Lower leg skin (tissue), 4 donors: Measurements from ENCODE around the gene LHFPL4. TPM values are rescaled to one million over a fixed set of nuclear protein-coding genes. Genes with fewer than 3 reads are reported as not detected.

ENCODE experiments used
- DNase-seq, 2 donors: peaks; one replicate each; pipeline ENCODE4 v3.0.0-alpha.2; 2019; ENCODE audit warnings: low spot score in 2 of 2
- H3K4me3 ChIP-seq: fragments of 200-600 bp; sonication (generic); 2 replicates; pipeline ENCODE4 v1.5.1; 2017; ENCODE audit warnings: mild to moderate bottlenecking, low read depth; ENCODE audit not compliant: poor library complexity, severe bottlenecking
- POLR2A ChIP-seq, 2 donors: fragments of 450-650 bp; IDR thresholded peaks; one replicate each; pipeline ENCODE4 v1.6.1; 2016 to 2017; ENCODE audit warnings: antibody characterized with exemption in 2 of 2, mild to moderate bottlenecking in 1 of 2, moderate library complexity in 1 of 2
- WGBS, 2 donors: methylation state at CpG; one replicate each; pipeline ENCODE4 v1.1.5; 2018; 5-methylcytosine and 5-hydroxymethylcytosine counted together
- intact Hi-C: fragments of 100-400 bp; cut with DNase I; formaldehyde crosslinking; loops from one replicate; pipeline ENCODE4 v1.15.0; 2023; ENCODE audit warnings: low total_unique reads
- total RNA-seq, 4 donors: library from RNA; depleted of rRNA; stranded (reverse); fragments of >200 nt; gene quantifications; one replicate each; pipeline ENCODE4 v1.1.0, GENCODE V29; 2016
- TF ChIP-seq, protein P1 (sequence below), 3 donors: fragments of 450-650 bp; IDR thresholded peaks; one replicate each; pipeline ENCODE4 v1.5.1; 2016; ENCODE audit warnings: antibody characterized with exemption in 3 of 3, mild to moderate bottlenecking in 3 of 3, moderate library complexity in 2 of 3

The LHFPL4 gene
- total RNA-seq, 4 donors from 2014 or later: 0.05 to 0.16 TPM; not detected in 2

DNA sequence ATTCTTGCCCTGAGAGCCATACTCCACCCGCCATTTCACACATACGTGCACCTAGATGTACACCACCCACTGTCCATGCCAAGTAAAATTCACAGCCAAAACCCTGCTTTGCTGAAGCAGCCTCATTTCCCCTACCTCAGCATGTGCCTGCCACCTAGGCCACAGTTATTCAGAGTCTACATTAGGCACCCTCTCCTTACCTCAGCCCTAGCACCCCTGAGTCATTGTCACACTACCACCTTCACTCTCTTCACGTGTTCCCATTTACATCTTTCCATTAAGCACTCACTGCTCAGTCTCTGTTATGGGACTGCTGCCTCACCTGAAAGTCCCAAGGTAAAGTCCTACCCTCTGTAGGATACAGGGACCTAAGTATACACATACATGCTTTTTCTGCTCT is 86.2 kb downstream of the LHFPL4 start:
- TF ChIP-seq, protein P1, sequence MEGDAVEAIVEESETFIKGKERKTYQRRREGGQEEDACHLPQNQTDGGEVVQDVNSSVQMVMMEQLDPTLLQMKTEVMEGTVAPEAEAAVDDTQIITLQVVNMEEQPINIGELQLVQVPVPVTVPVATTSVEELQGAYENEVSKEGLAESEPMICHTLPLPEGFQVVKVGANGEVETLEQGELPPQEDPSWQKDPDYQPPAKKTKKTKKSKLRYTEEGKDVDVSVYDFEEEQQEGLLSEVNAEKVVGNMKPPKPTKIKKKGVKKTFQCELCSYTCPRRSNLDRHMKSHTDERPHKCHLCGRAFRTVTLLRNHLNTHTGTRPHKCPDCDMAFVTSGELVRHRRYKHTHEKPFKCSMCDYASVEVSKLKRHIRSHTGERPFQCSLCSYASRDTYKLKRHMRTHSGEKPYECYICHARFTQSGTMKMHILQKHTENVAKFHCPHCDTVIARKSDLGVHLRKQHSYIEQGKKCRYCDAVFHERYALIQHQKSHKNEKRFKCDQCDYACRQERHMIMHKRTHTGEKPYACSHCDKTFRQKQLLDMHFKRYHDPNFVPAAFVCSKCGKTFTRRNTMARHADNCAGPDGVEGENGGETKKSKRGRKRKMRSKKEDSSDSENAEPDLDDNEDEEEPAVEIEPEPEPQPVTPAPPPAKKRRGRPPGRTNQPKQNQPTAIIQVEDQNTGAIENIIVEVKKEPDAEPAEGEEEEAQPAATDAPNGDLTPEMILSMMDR (IDR thresholded peaks at IDR 0.05): no peak
- DNase-seq: no peak
- 84 to 91% methylated on average over 3 of the region's 3 CpGs for WGBS, 2 donors
- no peak overlapping the region for H3K4me3 ChIP-seq
- intact Hi-C loops: no loop called here

DNA sequence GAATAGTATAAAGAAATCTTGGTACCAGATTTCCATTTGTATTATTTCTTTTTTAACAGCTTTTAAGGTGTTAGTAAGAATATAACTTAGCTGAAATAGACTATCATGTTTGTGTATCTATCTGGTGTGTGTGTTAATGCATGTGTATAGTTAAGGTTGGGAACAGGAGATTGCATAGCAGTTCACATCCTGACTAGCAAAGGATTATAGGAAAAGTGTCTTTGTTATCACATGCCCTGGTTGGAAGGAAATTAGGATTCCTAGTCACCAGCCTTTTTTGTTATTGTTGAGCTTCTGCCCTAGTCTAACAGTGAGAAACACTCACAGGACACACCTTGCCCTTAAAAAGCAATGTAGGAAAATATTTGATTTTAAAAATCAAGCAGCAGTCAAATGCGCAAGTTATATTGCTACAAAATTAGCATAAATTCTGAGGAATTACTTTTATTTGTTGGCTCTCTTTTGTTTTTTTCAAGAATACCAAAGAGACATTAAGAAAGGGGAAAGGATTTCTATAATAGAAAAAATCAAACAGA is 98.0 kb downstream of the LHFPL4 start:
- WGBS, 2 donors: 98 to 100% methylated on average over 1 of the region's 1 CpG
- intact Hi-C loops: no loop called here
- no peak overlapping the region for H3K4me3 ChIP-seq
- no peak for TF ChIP-seq POLR2A (IDR thresholded peaks at IDR 0.05)
- TF ChIP-seq, protein P1 (IDR thresholded peaks at IDR 0.05): no peak
- no peak for DNase-seq

DNA sequence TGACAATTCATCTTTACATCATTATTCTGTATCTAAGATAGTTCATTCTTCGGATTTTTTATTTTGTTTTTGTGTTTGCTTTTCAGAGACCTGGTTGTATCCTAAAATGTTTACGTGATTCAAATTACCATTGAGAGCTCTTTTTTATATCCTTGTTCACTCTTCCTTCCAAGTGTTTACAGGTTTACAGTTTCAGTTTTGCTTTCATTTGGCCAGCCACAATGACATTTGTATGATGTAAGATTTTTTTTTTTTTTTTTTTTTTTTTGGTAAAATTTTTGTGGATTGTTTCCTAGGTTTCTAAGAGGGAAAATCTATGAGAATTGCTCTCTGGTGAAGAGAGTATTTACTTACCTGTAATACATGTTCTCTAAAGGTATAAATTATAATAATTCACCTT is 101.2 kb downstream of the LHFPL4 start:
- H3K4me3 ChIP-seq: no peak overlapping the region
- intact Hi-C loops: no loop called here
- DNase-seq: no peak
- WGBS, 2 donors: 84 to 93% methylated on average over 2 of the region's 2 CpGs
- TF ChIP-seq, protein P1 (IDR thresholded peaks at IDR 0.05): no peak
- no peak for TF ChIP-seq POLR2A (IDR thresholded peaks at IDR 0.05)

DNA sequence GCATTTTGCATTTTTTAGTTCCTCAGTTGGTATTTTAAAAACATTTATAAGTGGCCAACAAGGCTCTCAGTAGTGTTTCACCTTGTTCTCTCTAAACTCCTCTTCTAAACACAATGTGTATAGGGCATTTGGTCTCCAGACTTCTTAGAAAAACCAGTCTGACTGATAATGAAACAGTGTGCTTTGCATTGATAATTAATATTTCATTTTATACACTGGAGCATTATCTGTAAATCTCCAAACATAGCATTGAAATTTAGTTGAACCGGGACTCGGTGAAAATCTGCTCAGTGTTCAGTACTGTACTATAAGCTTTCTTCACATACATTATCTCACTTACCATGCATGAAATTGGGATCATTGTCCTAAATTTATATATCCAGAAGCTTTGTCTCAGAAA is 102.6 kb downstream of the LHFPL4 start:
- no peak for TF ChIP-seq POLR2A (IDR thresholded peaks at IDR 0.05)
- TF ChIP-seq, protein P1 (IDR thresholded peaks at IDR 0.05): no peak
- intact Hi-C loops: no loop called here
- WGBS, 2 donors: 90 to 95% methylated on average over 2 of the region's 2 CpGs
- no peak overlapping the region for H3K4me3 ChIP-seq
- DNase-seq: no peak

DNA sequence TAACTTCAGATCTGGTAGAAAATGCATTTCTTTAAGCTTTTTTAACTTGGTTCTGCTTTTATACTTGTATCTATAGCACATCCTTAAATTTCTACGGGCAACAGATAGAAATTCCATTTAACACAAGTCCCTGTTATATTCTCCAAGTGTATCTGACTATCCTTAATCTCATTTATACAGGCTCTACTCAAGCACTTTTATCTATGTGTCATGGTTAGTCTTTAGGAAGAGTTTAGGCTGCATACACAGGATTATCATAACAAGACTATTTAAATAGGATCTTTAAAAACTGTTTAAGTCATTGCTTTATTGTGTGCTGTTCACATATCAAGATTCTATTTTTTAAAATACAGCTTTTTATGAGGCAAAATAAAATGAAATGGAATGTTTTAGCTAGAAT is 103.5 kb downstream of the LHFPL4 start:
- DNase-seq: no peak
- TF ChIP-seq POLR2A (IDR thresholded peaks at IDR 0.05): no peak
- TF ChIP-seq, protein P1 (IDR thresholded peaks at IDR 0.05): no peak
- intact Hi-C loops: no loop called here
- 85 to 92% methylated on average over 1 of the region's 1 CpG for WGBS, 2 donors
- no peak overlapping the region for H3K4me3 ChIP-seq

DNA sequence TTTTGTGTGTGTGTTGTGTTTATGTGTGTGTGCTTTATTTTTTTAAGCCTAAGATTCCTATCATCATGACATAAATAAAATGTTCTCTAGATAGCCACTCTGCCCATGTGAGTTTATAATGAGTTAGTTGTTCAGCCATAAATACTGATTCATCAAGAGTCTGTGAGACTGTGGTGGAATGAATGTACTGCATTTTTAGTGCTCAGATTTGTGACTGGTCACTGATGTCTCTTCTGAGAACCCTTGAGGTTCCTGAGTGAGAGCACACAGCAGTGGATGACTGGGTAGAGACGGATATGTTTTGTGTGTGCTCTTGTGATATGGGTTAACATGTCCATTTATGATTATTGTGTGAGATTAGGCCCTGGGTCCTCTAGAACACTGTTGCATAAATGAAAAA is 105.0 kb downstream of the LHFPL4 start:
- DNase-seq: no peak
- intact Hi-C loops: no loop called here

More for the DNA sequence above, 105.0 kb downstream of the LHFPL4 start:
- TF ChIP-seq POLR2A (IDR thresholded peaks at IDR 0.05): no peak
- TF ChIP-seq, protein P1 (IDR thresholded peaks at IDR 0.05): no peak
- 89% methylated on average over 1 of the region's 1 CpG for WGBS, 2 donors
- H3K4me3 ChIP-seq: no peak overlapping the region
